SW 1271 (cell line): ENCODE data around the gene SIX1.

Source experiments
- DNase-seq, 2 experiments: peaks; one replicate each; lab custom pipeline; 2025; lab: John Stamatoyannopoulos, UW

The SIX1 gene

DNA sequence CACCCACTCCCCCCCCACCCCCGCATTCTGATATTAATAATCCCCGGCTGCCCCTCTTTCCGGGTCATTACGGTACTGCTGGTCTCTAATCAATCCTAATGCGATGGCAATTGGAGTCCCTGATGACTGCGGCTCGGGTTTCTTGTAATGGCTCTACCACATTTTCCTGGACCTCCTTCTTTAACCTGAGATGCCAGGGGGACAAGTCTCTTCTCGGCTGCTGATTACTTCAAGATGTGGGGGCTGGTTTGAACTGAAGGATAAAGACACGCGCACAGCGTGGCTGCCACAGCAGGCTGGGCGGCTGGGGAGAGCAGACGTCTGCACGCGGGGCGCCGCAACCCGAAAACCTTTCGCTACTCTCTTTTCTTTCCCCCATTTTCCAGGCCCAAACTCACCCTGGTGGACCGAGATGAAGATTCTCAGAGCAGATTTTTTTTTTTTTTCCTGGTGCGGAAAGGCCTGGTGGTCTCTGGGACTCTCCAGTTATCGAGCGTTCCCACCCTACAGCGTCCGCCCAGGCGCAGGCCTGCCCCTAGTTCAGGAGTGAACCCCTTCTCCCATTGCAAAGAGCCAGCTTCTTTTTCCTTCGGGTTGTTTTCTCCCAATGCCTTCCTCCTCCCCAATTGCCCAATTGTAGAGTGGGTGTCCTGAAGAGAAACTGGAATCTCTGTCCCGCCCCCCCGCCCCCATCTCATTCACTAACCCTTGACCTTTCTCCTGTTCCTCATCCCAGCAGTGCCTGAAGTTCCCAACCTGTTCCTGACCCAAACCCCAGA lies 6.0 kb upstream of the SIX1 start:
- no peak for DNase-seq

DNA sequence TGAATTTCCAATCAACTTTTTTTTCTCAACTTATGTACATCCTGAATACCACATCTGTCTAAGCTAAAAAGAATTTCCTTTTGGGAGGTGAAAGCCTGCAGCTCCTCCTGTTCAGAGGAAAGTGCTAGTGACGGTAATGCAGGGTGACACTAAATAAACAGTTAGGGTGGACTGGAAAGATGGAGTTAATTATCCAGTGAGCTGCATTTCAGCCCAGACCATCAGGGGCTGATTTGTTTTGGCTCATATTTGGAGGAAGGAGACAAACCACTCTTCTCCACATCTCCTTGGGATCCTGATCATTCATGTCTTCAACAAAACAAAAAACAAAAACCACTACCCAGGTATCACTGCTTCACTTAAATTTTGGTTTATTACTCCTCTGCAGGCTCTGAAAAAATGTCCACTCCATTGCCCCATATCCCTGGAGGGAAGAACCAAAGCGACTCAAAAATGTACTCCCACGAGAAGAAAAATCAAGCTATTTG lies 5.1 kb upstream of the SIX1 start:
- DNase-seq: no peak

DNA sequence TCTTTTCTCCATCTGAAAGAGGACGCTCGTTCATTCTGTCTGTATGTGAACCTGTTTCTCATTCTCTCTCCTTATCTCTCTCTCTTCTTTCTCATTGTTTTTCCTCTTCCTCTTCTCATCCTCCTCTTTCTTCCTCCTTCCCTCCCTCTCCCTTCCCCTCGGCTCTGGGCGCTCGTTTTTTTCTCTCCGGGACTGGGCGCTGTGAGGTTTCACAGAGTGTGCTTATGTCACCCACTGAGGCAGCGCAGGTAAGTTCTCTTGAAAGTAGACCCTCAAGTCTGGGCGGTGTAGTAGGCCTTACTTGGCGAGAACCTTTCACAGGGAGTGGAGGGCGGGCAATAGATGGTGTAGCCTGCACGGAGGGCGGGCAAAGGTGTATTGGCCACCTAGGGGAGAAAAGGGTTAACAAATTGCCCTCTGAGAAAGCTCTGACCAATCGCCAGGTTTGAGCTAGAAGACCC lies 4.5 kb upstream of the SIX1 start:
- no peak for DNase-seq

DNA sequence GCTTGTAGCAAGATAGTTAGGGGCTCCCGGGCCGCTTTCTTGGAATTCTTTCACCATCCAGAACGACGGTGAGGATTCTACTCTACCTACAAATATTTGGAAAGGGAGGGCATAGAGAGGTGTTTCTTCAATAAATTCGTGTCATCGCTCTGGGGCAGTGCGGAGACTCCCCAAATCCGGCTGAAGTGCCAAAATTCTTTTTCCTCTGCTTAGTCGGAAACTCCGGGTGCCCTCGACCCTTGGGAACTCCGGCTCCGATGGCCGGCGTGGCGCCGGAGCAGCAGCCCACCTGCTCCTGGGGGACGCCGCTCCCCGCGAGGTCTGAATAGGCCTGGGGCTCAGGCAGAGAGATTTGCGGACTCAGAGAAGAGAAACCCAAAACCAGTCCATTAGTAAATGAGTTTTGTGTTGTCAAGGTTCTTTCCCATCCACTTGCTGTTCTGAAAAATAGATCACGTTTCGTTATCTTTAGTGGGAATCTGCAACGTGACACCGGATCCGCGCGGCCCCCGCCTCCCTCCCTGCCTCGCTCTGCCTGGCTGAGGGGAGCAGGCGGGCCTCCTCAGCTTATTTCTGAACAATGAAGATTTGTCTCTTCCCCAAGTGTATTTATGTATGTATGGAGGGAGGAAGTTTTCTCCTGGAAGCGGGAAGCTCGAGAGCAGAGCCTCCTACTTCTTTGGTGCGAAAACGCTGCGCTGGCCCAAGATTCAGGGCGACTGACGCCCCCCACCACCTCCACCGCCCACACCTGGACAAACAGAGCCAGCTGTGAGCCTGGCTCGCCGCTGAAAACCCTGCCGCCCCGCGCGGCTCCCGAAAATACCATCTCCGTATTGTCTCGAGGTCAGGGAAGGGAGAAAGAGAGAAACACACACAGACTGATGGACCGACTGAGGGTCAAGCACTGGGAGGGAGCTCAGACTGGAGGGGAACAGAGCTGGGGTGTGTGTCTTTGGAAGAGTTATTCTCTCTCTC lies 3.7 kb upstream of the SIX1 start:
- DNase-seq: no peak

DNA sequence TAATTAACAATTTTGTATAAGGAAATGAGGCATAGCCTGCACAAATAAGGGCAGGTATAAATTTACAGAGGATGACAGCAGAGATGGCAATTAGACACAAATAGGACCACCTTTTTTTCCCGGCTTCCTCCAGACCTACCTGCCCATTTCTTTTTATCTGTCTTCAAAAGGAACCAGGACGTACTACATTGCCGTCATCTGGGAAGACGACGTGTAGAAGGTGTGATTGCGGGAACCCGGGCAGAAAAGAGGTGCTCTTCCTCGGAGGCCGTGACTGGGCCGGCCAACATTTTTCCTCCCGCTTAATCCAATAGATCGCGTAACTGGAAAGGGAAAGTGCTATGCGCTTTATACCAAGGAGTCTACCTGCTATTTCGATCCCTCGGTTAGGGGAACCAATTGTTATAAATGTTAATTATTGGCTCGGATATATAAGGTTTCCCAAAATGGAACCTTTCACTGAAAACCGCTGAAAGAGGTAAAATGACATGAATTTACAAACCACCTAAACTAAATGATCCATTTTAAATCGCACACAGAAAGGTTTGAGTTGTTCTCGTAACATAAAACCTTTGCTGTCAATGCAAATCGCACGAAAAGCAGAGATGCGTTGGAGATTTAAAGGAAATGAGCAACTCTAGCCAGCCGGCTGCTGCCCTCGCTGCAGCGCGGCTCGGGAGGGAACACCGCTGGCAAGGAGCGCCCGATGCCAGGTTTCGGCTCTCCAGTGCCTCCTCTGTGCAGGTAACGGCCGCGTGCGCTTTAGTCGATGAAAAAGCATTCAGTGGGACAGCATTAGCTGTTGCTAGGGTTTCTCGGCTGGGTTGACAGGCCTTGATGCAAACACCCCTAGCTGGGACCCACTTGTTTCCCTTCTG lies 2.8 kb upstream of the SIX1 start:
- DNase-seq: no peak

DNA sequence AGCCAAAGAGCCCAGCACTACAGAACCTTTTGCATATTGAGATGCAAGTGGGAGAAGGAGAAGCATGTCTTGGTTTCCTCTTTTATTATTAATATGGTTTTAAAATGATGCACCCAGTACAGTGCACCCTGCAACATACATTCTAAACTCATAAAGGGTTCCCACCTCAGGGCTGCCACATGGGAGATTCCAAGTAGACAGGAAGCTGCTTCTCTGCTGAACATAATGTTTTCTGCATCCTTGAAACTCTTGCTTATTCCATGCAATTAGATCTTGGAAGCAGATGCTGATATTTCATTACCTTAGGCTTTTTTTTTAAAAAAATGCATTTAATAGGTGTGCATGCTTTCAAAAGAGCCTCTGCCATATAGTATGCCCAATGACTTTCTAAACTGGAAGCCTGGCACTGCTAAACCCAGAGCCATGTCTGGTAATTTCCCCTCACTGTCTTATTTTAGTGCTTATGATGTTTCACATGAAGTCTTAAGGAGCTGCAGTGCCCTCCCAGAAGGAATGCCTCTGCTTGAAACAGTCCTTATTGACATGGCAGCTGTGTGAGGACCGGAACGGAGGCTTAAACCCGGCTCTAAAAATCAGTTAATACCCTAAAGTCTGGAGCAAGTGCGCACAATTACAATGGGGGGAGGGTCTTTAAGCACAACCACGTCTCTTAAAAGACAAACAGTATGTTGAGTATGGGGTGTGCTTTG lies 2.0 kb upstream of the SIX1 start:
- no peak for DNase-seq

DNA sequence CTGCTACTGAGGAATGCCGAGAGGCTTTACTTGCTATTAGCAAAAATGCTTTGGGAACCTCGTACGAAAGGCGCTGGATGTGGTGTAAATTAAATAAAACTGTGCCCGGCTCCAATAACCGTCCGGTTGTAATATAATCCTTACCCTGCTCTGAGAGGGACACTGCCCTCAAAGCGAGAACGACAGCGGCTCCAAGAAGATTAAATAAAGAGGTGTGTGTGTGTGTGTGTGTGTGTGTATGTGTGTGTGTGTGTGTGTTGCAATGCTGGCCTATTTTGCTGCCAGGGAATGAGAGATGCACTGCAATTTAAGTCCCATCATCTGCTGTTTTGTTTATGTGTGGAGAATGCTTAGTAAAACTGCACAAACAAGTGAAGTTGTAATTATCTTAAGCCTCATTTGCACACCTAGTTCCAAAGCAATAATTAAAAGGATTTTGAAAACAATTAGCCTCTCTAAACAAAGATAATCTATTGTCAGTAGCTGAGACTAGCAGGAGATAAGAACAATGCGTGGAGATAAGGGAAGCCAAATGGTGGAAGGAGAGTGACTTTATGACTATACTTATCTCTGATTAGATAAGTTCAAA lies 1.2 kb upstream of the SIX1 start:
- DNase-seq: no peak

DNA sequence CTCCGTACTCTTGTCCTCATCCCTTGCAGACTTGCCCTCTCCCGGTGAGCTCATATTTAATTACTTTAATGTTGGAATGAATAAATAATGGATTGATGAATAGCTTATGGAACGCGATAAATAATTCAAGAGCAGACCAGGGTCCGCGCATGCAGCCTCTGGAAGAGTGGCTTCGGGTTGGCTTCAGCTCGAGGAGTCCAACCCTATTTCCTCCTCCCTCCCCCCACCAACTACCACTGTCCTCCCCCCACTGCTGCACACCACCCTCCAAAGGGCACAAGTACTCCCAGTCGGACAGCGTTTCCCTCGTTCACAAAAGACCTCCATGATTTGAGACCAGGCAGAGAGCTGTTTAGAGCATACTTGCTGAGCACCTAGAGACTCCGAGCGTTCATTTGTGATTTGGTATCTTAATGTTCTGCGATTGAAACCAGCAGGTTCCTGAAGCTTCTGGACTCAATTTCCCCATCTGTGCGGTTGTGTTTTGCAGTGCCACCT lies 647 bp upstream of the SIX1 start:
- no peak for DNase-seq

DNA sequence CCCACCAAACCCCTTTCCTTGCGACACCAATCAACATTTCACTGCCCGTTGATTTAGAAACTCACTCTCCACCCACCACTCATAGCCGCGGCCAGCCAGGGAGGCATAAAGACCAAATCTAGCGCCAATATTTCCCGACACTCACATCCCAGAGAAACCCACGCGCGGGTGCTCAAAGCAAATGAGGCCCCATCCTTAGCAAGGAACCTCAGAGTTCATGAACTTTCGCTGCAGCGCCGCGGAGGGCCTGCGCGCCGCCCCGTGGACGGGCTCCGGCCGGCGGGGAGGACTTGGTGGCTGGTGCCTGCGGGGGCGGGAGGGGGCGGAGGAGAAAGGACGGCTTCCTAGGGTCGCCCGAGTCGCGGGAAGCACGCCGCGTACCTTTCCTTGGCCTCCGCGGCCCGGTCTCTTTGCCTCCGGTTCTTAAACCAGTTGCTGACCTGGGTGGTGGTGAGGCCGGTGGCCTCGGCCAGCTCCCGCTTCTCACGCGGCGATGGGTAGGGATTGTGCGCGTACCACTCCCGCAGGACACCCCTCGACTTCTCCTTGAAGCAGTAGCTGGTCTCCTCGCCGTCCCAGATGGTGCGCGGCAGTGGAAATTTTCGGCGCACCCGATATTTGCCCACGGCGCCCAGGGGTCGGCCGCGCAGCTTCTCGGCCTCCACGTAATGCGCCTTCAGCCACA lies 886 bp downstream of the SIX1 start:
- peak in 1 of 2 experiments; percentile 10 for DNase-seq

DNA sequence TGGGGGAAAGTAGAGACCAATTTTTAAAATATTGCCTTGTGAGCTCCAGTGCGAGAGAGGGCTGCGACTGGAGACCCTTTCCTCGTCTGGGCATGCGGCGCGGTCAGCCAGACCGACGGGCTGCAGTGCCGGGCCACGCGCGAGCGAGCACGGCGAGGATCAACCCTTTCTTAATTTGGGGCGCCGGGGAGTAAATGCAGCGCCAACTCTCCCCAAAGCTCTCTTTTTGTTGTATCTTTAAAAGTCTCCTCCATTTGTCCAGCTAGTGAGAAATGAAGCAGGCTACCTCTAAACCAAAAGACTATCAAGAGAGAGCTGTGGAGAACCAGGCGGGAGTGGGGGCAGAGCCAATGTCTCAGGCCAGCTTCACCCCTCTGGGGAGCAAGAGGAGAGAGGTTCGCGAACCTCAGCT lies 1.4 kb downstream of the SIX1 start:
- no peak for DNase-seq

DNA sequence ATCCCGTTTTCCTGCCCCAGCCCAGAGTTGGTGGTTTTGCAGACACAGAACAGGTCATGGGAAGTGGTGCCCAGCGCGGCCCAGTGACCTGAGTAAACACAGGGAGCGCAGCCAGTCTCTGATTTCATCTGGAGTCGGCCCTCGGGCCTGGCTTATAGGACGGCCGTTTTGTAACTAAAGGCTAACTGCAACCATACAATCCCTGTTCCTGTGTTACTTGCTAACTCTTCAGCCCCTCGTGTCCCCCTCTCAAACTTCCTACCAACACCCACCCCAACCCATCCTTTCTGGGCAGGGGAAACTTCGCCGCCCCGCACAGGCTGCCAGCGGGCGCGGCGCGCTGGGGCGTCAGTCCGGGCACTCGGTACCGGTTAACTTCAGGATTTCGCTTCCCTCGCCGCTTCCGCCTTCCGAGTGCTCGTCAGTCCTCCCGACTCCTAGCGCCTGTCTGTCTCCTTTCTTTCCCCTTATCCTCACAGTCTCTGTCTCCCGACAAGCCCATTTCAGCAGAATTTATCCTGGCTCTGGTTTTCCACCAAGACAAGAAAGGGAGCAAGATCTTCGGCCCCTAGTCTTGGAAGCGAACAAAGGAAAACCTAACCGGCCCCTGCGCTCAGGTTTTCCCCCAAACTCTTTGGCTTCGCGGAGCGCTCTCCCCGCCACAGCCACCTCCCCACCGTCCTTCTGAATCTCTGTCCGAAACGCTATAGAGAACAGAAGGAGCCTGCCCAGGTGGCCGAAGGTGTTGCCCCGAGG lies 2.0 kb downstream of the SIX1 start:
- DNase-seq: no peak

DNA sequence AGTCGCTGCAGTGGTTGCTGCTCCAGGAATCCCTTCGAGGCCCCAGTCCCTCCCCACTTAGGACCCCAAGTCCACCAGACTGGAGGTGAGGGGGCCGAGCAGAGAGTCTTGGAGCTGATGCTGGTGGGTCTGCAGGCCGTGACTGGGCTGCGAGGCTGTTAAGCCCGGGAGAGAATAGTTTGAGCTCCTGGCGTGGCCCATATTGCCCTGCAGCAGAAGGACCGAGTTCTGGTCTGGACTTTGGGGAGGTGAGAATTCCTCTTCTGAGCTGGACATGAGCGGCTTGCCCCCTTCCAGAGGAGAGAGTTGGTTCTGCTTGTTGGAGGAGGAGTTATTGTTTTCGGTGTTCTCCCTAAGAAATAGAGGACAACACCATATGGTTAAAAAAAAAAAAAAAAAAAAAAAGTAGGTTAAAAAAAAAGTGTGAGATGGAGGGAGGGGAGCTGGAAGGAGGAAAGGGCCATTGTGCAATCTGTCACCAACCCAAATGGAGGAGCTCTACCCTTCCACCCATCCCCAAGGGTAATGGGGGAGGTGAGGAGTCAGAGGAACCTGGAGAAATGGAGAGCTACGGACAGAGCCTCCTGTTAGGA lies 3.0 kb downstream of the SIX1 start:
- no peak for DNase-seq

DNA sequence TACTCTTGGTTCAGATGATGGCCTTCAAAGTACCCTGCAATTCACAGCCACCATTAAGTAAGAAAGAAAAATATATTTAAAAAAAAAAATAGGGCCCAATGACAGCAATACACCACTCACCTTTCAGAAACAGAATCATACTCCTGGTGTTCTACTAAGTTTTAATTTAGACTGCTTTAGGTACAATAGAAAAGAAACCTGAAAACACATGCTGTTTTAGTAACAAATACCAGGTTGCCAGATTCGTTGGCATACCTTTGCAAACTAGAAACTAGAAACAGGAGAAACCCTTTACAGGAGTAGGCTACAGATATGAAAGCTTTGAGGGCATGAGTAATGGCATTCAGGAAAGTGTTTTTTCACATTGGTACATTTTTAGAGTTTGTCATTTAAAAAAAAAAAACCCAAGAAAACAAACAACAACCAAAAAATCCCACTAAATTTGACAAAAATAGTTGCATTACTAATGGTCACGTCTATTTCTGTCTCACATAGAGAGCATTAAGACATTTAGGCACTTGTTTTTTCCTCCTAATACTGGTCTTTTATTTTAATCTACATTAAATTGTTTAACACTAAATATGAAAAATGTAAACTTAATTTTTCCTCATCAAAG lies 4.0 kb downstream of the SIX1 start:
- no peak for DNase-seq

DNA sequence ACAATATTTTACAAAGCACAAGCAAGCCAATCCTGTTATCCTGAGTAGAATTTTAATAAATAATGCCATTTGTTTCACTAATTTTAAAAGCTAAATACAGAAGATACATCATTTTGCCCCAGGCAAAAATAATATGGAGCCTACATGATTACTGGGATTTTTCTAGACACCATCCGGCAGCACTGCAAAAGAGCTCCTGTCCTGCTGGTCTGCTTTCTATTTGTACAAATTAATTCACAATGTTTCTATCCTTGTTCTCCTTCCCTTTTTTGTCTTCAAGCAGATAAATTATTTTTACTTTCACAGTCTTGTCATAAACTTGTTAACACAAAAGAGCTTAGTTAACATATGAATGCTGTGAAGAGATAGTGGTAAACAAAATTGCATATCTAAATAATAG lies 4.6 kb downstream of the SIX1 start:
- DNase-seq: no peak

DNA sequence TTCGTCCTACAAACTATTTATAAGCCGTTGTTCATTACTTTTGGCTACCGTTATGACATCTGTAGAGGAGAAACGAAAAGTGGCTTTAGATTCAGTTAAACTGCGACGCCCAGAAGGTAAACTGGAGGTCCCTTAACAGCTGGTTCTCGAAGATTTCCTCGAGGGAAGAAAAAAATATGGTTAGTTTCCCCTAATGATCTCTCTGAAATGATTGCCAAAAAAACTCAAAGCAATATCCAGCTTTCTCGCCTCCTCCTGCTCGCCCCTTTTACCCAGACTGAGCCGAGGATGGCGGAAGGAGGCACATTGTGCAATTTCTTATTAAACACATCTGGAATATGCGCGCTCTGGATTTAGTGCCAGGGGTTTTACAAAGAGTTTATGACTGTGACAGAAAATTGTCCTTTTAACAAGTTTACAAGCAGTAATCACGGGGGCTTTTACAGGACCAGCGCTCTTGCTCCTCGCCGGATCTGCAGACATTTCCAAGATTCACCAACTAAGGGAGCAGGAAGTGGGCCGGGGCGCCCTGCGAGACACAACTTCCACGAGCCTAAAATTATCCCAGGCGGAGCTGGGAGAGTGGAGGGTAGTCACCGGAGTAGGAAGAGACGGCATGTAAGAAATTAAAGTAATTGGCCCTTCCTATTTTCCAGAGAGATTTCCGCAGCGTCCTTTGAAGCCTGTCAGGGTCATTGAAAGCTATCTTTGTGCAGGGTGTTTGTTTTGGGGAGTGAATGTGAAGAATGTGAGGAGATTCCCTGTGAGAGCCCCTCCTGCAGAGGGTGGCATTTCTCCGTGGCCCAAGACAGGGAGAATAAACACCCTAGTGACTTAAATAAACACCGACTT lies 5.6 kb downstream of the SIX1 start:
- DNase-seq: no peak

DNA sequence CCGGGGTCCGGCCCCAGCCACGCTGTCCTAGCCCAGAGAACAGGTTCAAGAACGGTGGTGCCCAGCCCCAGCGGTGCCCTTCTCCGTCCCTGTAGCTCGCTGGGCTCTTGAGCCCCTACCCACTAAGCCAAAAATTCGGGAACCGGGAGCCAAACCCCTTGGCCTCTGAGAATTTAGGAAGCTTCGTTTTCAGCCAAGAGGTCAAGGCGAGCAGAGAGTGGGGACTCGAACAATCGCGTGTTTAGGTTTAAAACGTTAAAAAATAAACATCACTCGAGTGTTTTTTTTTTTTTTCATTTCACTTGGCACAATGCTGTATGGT lies 6.2 kb downstream of the SIX1 start:
- no peak for DNase-seq

DNA sequence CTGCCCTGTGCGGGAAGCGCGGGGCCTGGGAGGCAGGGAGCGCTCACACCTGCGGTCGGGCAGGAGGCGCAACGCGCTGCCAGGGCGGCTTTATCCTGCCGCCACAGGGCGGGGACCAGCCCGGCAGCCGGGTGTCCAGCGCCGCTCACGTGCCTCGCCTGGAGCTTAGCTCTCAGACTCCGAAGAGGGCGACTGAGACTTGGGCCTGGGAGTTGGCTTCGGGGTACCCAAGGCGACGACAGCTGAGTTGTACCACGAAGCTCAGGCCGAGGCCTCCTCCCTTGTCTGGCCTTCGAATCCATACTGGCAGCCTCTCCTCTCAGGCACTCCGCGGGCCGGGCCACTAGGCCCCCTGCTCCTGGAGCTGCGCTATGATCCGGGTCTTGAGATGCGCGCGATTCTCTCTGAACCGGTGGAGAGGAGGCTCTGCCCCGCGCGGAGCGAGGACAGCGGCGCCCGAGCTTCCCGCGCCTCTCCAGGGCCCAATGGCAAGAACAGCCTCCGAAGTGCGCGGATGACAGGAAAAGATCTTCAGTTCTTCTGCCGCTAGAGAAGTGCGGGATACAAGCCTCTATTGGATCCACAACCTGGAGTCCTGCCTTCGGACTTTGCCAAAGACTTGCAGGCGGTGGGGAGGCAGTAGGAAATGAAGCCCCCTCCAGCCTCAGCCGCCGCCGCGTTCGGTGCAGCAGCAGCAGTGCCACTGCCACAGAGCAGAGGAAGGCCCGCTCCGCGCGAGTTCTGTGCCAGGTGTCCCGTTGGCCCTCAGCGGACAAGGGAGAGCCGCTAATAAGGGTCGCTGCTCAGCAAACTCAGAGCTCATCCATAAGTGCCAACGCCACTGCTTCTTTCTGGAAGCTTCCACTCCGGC lies 6.8 kb downstream of the SIX1 start:
- no peak for DNase-seq
